Ecto neural progenitor cell (in vitro differentiated cells): ENCODE data around the gene HECA.
"Not testable (repeated sequence)": the region's sequence is repeated elsewhere in the genome, so short reads cannot be mapped to it uniquely, and the experiment has no call there.

ENCODE experiments used
- DNase-seq: peaks from one replicate; pipeline ENCODE4 v3.0.0-alpha.2; 2018; ENCODE audit warnings: low spot score

Gene HECA

GRCh38 chr6:139134817-139135577 lies at the start of gene HECA:
Gene HECA, plus strand, starts transcription at chr6:139135080. Its CDS starts 317 bp downstream, at chr6:139135397.
- DNase-seq = peak; percentile 95

DNA sequence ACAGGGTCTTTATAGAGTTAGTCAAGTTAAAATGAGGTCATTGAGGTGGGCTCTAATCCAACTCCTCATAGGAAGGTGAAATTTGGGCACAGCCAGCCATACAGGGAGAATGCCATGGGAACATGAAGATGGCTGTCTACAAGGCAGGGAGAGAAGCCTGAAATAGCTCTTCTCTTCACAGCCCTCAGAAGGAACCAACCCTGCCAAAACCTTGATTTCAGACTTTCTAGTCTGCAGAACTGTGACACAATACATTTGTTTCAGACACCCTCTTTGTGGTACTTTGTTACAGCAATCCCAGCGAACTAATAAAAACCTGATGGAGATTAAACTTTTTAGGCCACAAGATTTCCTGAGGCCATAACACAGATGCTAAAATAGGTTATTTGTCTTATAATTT lies 43.1 kb upstream of the HECA start:
- no peak for DNase-seq

DNA sequence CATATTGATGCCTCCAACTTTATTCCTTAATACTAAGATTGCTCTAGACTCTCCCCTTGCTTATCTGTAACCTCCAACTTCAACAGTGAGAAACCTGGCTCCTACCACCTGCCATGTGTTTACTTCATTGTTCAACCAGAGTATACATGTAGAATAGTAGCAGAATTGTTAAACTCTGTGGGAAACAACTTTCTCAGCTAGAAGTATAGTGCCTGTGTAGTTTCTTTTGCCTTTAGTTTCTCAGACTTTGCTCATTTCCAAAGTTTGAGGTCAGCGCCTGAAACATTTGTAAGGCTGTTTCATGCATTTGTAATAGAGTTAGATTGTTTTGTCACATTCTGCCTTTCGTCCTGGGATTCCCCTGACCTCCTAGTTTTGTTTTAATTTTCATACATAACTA lies 34.9 kb upstream of the HECA start:
- no peak for DNase-seq

GRCh38 chr6:139107051-139107450 lies 27.8 kb upstream of the HECA start:
- DNase-seq = no peak

DNA sequence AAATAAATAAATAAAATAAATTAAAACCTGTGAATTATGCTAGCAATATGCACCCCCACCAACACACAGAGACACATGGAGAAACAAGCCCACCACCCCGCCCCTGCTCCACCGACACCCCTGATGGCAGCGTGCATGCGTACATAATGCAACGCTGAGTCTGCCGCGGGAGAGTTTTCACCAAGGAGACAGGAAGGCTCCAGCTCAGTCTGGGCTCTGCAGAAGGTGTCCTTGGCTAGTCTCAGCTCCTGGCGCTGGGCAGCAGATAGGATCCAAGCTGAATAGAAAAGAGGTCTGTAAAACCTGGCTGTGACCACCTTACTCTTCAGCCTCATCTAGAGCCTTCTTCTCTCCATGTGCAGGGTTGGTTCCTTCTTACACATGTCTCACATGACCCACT lies 26.5 kb upstream of the HECA start:
- no peak for DNase-seq

DNA sequence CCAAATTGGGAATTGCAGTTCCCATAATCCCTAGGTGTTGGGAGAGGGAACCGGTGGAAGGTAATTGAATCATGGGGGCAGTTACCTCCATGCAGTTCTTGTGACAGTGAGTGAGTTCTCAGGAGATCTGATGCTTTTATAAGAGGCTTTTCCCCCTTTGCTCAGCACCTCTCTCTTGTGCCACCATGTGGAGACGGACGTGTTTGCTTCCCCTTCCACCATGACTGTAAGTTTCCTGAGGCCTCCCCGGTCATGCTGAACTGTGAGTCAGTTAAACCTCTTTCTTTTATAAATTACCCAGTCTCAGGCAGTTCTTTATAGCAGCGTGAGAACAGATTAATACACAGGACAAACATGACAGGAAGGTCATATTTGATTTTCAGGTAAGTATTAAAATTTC lies 25.3 kb upstream of the HECA start:
- no peak for DNase-seq

DNA sequence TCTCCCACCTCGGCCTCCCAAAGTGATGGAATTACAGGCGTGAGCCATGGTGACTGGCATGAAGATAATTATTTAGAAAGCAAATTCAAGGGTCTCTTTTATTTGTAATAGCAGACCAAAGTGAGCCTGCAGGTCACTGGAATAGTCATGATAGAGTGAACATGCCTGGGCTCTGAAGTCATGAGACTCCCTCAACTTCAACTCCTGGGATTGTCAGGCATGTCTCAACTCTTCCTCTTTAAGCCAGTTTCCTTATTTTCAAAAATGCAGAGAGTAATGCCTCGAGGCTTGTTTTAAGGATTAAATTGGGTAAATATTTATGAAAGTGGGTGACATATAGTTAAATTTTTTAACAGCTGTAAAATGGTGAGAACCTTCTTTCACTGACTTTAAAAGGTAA lies 22.7 kb upstream of the HECA start:
- DNase-seq = no peak

GRCh38 chr6:139112561-139112960 lies 22.3 kb upstream of the HECA start:
- DNase-seq = no peak

DNA sequence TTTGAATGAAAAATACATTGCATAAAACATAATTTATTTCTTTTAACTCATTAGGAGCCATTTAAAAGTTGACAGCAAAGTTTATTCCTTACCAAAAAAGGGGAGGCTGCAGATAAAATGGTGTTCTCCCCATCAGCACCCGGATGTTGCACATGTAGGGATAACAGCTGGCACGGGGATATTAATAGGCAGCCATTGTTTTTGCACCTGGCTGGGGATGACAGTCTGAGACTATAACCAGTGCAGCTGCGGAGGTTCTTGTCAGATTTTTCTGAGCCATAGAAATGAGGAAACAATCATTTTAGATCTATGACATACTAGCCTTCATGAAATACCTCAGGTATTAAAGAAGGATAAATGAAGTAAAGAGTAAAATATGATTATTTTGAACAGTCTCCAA lies 20.1 kb upstream of the HECA start:
- DNase-seq = no peak

DNA sequence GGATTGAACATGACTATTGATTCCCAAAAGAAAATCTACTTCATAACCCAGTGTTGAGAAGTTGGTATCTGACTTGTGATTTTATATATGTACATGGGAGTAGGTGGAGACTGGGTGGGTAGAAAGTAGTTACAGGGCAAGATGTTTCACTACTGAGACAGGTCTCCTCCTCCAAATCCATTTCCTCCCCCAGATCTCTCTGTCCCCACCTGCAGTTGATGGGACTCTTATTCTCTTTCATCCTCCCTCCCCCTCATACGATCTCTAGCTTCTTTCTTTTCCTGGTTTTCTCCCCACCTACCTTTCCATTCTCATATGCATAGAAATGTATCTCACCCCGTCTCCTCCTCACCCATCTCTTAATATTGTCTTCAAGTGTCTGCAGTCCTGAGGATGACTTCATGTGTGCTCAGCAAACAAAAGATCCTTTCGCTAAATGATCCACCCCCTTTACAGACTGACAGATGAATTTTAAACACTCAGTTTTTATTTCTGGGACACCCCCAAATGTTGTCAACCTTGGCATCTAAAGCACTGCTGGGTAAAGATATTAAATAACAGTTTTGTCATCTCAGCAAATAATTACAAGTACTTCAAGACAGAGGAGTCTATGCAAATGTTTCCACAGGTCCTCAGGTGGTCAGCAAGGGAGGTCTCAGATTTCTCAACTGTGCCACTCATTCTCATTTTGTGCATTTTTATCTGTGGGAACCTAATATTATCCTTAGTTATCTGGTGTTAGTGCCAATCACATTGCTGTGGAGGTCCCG lies 18.7 kb upstream of the HECA start:
- DNase-seq = no peak

- DNase-seq = no peak
Measured at GRCh38 chr6:139117734-139118133, 17.1 kb upstream of the HECA start.

GRCh38 chr6:139119552-139119951 lies 15.3 kb upstream of the HECA start:
- no peak for DNase-seq

DNA sequence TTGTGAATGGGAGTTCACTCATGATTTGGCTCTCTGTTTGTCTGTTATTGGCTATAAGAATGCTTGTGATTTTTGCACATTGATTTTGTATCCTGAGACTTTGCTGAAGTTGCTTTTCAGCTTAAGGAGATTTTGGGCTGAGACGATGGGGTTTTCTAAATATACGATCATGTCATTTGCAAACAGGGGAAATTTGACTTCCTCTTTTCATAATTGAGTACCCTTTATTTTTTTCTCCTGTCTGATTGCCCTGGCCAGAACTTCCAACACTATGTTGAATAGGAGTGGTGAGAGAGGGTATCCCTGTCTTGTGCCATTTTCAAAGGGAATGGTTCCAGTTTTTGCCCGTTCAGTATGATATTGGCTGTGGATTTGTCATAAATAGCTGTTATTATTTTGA lies 12.1 kb upstream of the HECA start:
- DNase-seq = not testable (repeated sequence)

- DNase-seq = no peak
Measured at GRCh38 chr6:139124887-139125672, 9.8 kb upstream of the HECA start.

- DNase-seq = no peak
Measured at GRCh38 chr6:139126255-139126654, 8.6 kb upstream of the HECA start.

DNA sequence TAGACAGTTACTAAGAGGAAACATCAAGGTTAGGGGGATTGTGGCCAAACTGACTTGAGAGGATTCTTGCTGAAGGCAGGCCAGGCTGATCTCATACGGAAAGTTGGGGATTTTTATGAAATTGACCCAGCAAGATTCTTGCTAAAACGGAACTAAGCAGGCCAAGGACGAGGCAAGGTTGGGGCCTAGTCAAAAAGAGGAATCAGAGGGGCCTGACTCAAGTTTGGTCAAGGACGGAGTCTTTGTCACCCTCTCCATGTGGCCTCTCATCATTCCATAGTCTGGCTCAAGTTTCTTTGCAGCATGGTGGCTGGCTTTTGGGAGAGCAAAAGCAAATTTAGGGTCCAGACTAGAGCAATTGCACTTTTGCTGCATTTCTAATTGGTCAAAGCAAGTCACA lies 7.9 kb upstream of the HECA start:
- DNase-seq = no peak

- no peak for DNase-seq
Measured at GRCh38 chr6:139129284-139129683, 5.6 kb upstream of the HECA start.

DNA sequence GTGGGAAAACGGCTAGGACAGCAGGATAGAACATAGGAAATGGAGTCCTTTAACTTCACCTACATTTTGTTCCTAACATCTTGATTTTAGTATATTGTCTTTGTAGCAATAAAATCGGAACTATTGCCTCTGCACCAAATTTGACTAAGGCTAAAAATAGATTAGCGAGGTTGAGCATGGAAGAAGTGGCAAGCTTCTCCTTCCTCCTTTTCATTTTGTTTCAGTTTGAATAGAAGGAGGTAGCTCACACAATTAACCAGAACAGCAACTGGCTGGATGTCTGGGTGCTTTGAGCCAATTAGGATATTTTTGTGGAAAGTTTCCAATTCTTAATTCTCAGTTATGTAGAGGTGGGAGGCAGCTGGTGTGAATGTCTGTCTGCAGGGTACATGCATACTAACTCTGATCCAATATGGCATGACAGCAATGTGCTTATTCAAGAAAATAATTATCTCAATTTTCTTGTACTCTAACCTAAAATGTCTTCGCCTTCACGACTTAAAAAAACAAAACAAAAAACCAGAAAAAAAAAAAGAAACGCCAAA lies 3.1 kb upstream of the HECA start:
- DNase-seq = no peak

DNA sequence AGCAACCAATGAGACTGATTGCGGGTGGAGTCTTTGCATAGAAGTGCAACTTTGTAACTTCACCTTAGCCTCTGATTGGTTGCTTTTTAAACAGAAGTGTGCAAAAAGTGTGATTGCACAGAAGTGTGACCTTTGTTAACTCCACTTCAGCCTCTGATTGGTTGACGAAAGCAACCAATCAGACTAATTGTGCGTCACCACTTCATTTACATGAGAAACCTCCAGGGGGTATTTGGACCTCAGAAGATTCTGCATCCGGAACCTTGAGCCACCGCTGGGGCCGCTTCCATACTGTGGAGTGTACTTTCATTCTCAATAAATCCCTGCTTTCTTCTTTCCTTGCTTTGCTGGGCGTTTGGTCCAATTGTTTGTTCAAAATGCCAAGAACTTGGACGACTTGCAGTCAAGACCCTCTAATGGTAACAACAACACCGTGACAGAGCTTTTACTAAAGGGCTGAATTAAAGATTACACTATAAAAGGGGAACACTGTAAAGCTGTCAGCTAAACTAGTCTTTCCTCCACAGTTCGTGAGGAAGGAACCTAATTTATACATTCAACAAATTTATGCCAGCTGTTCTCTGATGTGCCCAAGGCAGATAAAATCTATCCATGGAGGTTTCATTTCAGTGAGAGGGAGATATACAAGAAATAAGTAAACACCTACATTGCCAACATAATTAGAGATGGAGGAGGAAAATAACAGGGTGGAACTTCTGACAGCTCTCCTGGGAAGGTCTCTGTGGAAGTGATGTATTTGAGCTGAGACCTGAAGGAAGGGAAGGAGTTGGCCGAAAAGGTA lies 1.4 kb upstream of the HECA start:
- DNase-seq = no peak

- no peak for DNase-seq
Measured at GRCh38 chr6:139134064-139134395, 850 bp upstream of the HECA start.

DNA sequence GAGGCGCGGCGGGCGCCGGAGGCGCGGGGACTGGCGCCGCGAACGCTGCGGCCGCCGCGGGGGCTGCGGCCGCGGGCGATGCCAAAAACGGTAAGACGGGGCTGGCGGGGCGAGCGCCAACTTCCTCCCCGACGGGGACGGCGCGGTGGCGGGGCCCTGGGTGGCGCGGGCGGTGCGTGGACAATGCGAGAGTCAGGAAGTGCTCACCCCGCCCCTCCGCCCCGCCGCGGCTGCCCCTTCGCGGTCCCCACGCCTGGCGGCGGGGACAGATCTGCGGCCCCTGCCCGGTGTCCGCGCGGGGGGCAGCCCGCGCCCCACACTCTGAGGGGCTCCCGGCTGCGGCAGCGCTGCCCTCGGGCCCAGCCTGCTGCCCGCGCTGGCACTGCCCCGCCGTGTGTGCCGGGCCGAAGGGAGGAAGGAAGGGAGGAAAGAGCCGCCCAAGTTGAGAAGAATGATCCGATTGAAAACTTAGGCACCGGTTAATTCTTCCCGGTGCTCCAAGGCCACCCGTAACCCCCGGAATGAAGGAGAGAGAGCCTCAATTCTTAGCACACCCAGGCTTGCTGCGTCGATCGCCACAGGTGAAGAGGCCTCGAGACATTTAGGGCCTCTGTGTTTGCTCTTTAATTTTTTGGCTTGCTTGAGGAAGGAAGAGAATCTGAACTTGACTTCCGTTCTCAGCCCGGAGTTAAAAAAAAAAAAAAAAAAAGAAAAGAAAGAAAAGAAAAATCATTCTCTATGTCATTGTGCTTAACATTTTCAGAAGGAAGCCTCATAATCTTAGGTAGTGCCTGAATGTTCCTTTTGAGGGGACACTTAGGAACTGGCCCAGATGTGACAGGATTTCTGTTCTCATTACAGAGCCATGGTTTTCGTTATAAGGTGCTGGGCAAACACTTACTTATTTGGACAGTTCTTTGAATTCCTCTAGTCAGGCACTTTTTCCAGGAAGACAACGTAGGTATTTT lies 982 bp downstream of the HECA start:
- peak; percentile 63 for DNase-seq
